ENCODE measurements around the gene DNAJC1. TPM values are rescaled to one million over a fixed set of nuclear protein-coding genes. Genes with fewer than 3 reads are reported as not detected.

DNAJC1 gene
- polyA plus RNA-seq, 1 donor from 2014 or later = 15.9 TPM

- Histone ChIP-seq H3F3A (ENCODE audit: insufficient read depth, low read length, poor library complexity, severe bottlenecking) (no peaks in the 10 kb centered on the region), H3K79me2 (replicated peaks; ENCODE audit: insufficient read depth, low read length) (no peaks in the 10 kb centered on the region), H4K20me1 (ENCODE audit: insufficient read depth) (no peaks in the 10 kb centered on the region), H3K27me3 (ENCODE audit: insufficient read depth, low read depth, low read length) (no peaks in the 10 kb centered on the region), H3K9me2 (ENCODE audit: insufficient read depth, low read length) (no peaks in the 10 kb centered on the region), H3K4me3 (ENCODE audit: low read length) (no peak overlapping the region), H3K36me3 (ENCODE audit: insufficient read depth, low read length) (peaks cover 24% of the 10 kb centered on the region), H3K9ac (ENCODE audit: low read length) (no peak overlapping the region), H2AFZ (ENCODE audit: low read depth, low read length) (no peak overlapping the region), H3K9me3 (ENCODE audit: low read length) (no peaks in the 10 kb centered on the region), H3K27ac (ENCODE audit: low read length) (no peak overlapping the region), H3K4me2 (ENCODE audit: low read length) (no peak overlapping the region)
- TF ChIP-seq EP300 (conservative IDR thresholded peaks at IDR 0.05; ENCODE audit: poor library complexity, severe bottlenecking) (no peak), SMC3 (conservative IDR thresholded peaks at IDR 0.05; ENCODE audit: poor library complexity) (no peak)
Observed at GRCh38 chr10:21740989-21741388, 262.5 kb downstream of the DNAJC1 start.

DNA sequence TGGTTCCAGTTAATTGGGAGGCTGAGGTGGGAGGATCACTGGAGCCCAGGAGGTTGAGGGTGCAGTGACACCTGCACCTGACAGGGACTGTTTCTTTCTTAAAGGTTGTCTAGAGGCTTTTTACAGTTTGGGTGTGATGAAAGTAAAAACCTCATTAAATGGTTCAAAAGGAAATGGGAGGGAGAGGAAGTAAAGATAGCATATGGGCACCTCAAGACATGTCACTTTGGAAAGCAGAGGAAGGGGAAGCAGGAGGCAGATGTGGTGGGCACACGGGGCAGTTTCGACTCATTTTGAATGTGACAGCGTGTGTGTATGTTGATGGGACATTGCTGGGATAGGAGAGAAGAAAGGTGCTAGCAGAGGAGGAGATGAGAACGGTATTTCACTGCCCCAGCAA is 266.4 kb downstream of the DNAJC1 start:
- Histone ChIP-seq H3K36me3 (ENCODE audit: insufficient read depth, low read length) (peaks cover 14% of the 10 kb centered on the region), H3K27me3 (ENCODE audit: insufficient read depth, low read depth, low read length) (no peaks in the 10 kb centered on the region), H3K4me3 (ENCODE audit: low read length) (no peak overlapping the region), H3K27ac (ENCODE audit: low read length) (no peak overlapping the region), H3K9me3 (ENCODE audit: low read length) (no peaks in the 10 kb centered on the region), H3K4me2 (ENCODE audit: low read length) (no peak overlapping the region), H4K20me1 (ENCODE audit: insufficient read depth) (no peaks in the 10 kb centered on the region), H3K9me2 (ENCODE audit: insufficient read depth, low read length) (no peaks in the 10 kb centered on the region), H3K9ac (ENCODE audit: low read length) (no peak overlapping the region), H2AFZ (ENCODE audit: low read depth, low read length) (no peak overlapping the region), H3K79me2 (replicated peaks; ENCODE audit: insufficient read depth, low read length) (no peaks in the 10 kb centered on the region), H3F3A (ENCODE audit: insufficient read depth, low read length, poor library complexity, severe bottlenecking) (no peaks in the 10 kb centered on the region)
- TF ChIP-seq POLR2AphosphoS5 (IDR thresholded peaks at IDR 0.05) (peak; percentile 23), RAD21 (conservative IDR thresholded peaks at IDR 0.05) (no peak)

GRCh38 chr10:21733710-21734109 is 269.8 kb downstream of the DNAJC1 start:
- H3F3A ChIP-seq (ENCODE audit: insufficient read depth, low read length, poor library complexity, severe bottlenecking) = no peaks in the 10 kb centered on the region
- H4K20me1 ChIP-seq (ENCODE audit: insufficient read depth) = no peaks in the 10 kb centered on the region
- no peaks in the 10 kb centered on the region for H3K9me2 ChIP-seq (ENCODE audit: insufficient read depth, low read length)
- no peaks in the 10 kb centered on the region for H3K27me3 ChIP-seq (ENCODE audit: insufficient read depth, low read depth, low read length)
- TF ChIP-seq POLR2AphosphoS5 (IDR thresholded peaks at IDR 0.05) = no peak
- TF ChIP-seq, protein P1, sequence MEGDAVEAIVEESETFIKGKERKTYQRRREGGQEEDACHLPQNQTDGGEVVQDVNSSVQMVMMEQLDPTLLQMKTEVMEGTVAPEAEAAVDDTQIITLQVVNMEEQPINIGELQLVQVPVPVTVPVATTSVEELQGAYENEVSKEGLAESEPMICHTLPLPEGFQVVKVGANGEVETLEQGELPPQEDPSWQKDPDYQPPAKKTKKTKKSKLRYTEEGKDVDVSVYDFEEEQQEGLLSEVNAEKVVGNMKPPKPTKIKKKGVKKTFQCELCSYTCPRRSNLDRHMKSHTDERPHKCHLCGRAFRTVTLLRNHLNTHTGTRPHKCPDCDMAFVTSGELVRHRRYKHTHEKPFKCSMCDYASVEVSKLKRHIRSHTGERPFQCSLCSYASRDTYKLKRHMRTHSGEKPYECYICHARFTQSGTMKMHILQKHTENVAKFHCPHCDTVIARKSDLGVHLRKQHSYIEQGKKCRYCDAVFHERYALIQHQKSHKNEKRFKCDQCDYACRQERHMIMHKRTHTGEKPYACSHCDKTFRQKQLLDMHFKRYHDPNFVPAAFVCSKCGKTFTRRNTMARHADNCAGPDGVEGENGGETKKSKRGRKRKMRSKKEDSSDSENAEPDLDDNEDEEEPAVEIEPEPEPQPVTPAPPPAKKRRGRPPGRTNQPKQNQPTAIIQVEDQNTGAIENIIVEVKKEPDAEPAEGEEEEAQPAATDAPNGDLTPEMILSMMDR (IDR thresholded peaks at IDR 0.05; ENCODE audit: poor library complexity, severe bottlenecking) = no peak
- TF ChIP-seq RAD21 (conservative IDR thresholded peaks at IDR 0.05) = no peak
- no peak for TF ChIP-seq EZH2 (IDR thresholded peaks at IDR 0.05; ENCODE audit: borderline replicate concordance, insufficient read depth, low read length, poor library complexity, severe bottlenecking)
- no peak for TF ChIP-seq SMC3 (conservative IDR thresholded peaks at IDR 0.05; ENCODE audit: poor library complexity)
- TF ChIP-seq EP300 (conservative IDR thresholded peaks at IDR 0.05; ENCODE audit: poor library complexity, severe bottlenecking) = no peak
- TF ChIP-seq REST (IDR thresholded peaks at IDR 0.05; ENCODE audit: borderline replicate concordance) = no peak
- no peak for TF ChIP-seq MXI1 (conservative IDR thresholded peaks at IDR 0.05; ENCODE audit: poor library complexity, severe bottlenecking)
- TF ChIP-seq TAF1 (IDR thresholded peaks at IDR 0.05; ENCODE audit: low read depth) = no peak
- no peak overlapping the region for H3K27ac ChIP-seq (ENCODE audit: low read length)
- no peak overlapping the region for H3K4me2 ChIP-seq (ENCODE audit: low read length)
- no peaks in the 10 kb centered on the region for H3K79me2 ChIP-seq (replicated peaks; ENCODE audit: insufficient read depth, low read length)
- no peak overlapping the region for H3K9ac ChIP-seq (ENCODE audit: low read length)
- H3K4me3 ChIP-seq (ENCODE audit: low read length) = no peak overlapping the region
- H3K9me3 ChIP-seq (ENCODE audit: low read length) = no peaks in the 10 kb centered on the region
- H2AFZ ChIP-seq (ENCODE audit: low read depth, low read length) = no peak overlapping the region
- no peaks in the 10 kb centered on the region for H3K36me3 ChIP-seq (ENCODE audit: insufficient read depth, low read length)

Data from neural cell (in vitro differentiated cells).